GM21825 (cell line): Measurements from ENCODE around the gene AGBL1.

Experiments used
- ATAC-seq: cut with Tn5 transposase; IDR thresholded peaks from one replicate; pipeline ENCODE4 v1.9.1; 2021; ENCODE audit warnings: mild to moderate bottlenecking, moderate library complexity; ENCODE audit not compliant: unreplicated experiment

AGBL1 gene

DNA sequence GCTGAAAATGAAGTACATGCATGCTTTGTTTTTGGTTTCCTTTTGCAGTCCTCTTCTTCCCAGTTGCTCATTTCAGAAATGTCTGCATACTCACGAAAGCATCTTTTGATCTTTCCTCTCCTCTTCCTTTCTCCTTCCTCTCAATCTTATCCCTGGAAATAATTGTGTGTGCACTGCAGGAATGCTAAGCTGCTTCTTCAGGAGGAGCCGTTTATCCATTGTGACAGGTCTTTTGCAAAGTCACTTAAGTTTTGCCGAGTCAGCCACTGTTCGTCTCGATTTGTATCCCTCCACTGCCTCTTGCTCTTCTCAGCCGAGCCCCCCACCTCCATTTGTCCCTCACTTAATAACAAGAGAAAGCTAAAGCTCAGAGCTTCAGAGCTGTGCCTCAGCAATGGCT lies 597.6 kb downstream of the AGBL1 start:
- no peak for ATAC-seq

DNA sequence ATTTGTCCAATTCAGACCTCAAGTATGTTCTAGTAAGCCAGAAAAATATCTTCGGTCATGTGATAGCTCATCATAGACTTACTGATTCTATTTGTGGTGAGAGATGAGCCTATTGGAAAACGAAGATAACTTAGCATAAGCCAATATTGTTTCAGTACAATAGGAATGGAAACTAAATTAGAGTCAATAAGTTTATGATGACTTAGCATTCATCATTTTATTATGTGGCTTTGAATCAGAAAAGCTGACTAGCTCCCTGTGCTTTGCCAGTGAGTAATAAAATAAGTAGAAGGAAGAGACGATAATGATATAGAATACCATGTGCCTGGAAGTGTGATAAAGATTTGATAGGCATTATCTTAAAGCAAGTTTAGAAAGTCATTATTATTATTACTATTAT lies 605.6 kb downstream of the AGBL1 start:
- no peak for ATAC-seq

DNA sequence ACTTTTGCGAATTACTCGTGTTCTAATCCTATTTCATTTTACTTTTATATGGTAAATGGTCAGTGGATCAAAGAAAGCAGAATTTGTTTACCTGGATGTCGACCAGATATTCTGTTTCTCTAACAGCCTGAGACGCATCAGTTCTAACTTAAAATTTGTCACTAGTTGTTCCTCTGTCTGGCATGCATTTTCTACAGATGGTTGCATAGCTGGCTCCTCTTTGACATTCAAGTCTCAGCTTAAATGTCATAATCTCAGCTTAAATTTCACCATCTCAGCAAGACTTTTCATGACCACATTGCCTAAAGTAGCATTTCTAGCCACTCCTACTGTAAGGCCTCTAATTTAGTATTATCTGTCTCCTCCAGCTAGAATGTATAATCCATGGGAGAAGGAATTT lies 609.3 kb downstream of the AGBL1 start:
- no peak for ATAC-seq

DNA sequence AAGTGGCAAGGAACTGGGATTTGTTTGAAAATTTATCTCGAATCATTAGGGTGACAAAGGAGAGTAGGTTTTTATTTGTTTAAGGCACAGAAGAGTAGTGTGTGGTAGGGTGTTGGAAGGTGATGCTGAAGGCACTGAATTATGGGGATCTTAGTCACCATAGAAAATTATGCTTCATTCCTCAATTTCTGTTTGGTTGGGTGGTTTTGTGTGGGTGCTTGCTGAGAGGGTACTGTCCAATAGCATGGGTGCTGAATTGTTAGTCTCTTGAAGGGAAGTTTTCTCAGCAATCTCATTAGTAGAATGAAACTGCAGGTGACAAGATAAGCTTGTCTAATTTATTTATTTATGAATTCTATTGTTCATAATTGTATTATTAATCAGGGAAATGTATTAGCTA lies 610.9 kb downstream of the AGBL1 start:
- ATAC-seq = no peak

DNA sequence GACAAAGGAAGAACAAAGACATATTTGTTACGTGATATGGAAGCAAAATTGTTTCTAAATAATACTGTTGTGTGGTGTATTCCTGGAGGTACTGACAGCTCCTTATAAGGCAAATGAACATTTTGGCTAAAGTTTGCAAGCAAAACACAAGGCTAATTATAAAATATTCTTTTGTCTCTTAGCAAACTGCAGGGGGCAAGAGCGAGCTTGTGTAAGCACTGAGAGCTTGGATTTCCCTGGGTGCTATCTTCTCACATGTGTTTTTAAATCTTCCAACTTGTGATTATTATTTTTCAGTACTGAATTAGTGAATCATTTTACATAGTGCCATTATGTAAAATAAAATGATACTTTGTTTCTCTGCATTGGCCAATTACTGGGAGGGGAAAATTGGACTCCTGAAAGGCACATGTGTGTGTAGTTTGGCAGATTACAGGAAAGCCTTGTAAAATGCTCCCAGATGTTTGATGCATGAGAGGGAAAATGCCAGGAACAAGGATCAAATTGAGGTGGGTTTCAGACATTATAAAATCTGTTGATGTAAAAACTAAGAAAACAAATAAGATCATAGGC lies 611.5 kb downstream of the AGBL1 start:
- no peak for ATAC-seq

DNA sequence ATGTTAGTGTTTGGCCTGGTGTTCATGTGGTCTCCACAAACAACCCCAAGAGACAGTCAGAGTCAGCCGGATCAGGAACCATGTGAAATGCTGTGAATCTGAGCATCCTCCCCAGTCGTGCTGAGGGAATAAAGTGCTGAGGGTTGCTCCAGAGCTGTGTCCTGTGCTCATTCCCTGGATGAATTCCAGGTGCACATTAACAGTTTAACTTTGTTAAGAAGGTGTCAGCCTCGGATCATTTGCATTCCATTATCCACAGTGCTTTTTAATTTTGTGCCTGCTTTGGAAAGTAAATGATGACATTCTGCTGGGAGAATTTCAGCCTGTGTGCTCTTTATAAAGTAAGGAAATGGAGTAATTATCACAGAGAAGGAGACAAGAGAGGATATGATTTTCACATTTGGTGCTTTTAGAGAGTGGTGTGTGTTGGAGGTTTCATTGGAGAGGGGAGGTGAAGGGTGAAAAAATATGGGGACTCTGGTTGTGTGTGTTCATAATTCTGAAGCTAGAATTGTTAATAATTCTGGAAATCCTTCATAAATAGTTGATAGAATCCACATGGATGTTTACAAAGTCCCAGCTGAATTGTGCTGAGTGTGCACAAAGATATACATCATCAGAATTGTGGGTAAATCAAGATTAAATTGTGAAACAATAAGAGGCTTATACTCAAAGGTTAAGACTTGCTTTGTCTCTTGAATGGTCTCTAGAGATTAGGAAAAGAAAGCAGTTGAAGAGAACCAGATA lies 621.4 kb downstream of the AGBL1 start:
- ATAC-seq = no peak

DNA sequence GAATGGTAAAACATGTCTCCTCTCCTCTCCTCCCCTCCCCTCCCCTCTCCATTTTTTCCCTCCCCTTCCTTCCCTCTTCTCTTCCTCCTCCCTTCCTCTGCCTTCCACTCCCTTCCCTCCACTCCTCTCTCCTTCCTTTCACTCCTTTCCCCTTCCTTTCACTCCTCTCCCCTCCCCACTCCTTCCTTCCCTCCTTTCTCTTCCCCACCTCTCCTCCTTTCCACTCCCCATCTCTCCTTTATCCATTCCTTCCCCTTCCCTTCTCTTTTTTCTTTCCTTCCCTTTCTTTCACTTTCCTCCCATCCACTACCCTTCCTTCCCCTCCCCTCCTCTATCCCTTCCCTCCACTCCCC lies 621.9 kb downstream of the AGBL1 start:
- ATAC-seq = no peak

DNA sequence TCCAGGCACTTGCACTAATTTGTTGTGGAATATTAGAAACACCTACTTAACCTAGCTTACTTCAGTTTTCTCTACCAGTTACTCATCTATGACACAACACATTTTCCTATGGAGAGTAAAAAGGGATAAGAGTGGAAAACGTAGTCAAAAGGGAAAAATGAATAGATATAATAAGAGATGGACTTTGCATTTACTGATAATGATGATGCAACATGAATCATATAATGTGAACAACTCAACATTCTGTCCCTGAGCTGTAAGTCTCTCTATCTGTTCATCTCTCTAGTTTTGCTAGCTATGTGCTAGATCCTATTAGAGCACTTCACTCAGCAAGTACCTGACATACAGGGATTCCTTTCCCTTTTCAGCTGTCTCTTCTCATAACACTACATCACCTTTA lies 627.1 kb downstream of the AGBL1 start:
- no peak for ATAC-seq

DNA sequence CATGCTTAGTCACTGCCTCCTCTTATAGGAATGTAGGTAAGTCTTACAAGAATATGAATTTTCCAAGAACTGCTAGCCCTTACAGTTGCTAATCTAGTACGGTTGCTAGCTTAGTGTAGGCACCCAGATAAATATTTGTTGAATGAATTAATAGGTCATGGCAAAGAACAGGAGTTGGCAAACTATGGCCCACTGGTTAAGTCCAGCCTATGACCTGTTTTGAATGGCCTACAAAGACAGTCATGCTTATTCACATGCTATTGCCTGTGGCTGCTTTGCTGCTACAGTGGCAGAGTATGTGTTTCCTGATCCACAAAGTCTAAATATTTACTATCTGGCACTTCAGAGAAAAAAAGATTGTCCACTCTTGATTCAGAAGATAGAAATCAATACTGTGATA lies 631.8 kb downstream of the AGBL1 start:
- no peak for ATAC-seq

DNA sequence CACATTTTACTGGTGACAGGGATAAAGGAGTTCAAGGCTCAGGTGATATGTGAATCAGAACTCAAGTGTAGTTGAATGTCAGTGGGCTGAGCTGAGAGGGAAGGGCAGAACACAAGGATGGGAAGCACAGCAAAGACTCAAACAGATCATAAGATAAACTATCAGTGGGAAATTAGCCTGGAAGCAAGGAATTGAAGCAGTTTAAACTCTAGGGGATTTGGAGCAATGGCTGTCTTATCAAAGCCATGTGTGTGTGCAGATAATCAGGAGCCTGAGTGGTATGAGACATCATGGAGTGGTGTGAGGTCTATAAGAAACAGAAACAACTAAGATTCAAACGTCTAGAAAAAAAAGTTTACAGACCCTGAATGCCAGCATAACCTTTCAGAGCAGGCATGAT lies 634.6 kb downstream of the AGBL1 start:
- ATAC-seq = no peak

DNA sequence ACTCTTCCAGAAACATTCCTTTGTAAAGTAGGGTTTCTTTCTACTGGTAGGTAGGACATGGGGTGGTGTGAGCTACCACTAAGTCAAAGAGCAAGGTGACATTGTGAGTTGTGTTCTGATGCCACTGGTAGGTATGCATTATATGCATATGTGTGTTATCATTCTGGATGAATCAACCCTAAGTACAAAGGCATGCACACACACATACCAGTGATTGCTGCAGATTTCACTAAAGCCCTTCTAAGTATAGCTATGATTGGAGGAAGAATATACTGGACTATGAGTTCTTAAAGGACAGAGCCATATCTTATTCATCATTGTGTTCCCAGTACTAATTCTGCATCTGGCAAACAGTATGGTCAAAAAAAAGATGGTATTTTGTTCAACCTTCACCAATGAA lies 646.0 kb downstream of the AGBL1 start:
- ATAC-seq = no peak

DNA sequence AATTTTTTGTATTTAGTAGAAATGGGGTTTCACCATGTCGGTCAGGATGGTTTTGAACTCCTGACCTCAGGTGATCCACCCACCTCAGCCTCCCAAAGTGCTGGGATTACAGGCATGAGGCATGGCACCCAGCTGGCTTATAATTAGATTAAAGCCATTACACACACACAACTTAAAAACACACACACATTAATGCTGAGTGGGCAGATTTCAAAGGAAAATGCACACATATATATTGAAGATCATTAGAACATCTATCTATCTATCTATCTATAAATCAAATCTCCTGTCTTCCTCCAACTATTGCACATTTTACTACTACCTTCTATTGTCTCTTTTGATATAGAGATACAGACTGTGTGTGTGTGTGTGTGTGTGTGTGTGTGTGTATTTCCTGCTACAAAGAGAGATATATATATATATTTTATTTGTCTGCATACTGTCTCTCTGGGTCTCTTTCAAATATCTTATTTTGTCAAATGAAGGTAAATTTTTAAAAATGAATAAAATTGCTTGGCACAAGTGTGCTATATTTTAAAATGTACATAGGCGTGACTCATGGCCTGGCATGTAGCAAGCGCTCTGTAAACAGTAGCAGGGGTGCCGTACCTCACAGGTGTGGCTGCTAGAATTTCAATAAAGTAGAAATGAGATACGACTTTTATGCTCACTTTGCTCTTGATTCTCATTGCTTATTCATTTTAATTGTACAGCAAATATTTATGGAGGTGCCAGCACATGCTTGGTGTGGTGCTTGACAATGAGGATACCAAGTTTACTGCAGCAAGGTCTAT lies 655.8 kb downstream of the AGBL1 start:
- ATAC-seq = no peak

DNA sequence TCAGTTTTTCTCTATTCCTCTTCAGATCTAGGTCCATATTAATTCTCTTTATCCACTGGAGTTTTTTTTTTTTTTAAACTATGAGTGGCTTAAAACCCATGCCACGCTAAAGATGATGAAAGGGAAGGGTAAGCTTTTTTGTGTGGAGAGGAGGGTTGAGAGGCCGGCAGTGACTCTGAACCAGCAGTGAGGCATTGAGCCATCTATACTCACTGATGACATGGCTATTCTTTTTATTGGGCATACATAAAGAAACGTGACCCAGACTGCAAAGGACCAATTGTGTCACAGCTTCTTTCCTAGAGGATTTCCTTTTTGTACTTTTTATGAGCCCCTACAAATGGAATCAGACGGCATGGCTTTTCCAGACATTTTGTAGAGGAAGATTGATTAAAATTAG lies 662.2 kb downstream of the AGBL1 start:
- no peak for ATAC-seq

DNA sequence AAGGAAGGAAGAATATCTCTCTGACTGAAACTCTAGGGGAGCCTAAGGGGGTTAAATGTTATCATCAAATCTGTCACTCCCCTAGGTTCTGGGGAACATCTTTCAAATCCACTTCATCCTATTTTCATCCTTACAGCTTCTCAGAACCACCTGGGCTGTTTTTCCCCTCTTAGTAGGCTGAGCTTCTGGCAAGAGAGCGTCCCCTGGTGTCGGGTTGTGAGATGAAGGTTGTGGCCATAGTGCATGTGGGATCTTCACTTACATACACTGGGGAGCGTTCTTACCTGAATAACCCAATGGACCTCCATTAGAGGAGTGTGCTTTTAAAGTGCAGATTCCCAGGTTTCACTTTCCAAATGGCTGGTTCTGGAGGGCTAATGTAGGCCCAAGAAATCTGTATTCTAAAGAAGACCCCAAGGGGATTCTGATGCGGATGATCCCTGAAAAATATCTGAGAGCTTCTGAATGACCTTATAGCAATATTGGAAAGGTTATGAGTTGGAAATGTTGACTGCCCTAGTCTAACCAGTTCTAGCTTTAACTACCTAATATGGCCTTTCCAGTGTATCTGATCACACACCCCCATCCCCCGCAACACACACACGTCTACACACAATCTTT lies 663.7 kb downstream of the AGBL1 start:
- no peak for ATAC-seq

DNA sequence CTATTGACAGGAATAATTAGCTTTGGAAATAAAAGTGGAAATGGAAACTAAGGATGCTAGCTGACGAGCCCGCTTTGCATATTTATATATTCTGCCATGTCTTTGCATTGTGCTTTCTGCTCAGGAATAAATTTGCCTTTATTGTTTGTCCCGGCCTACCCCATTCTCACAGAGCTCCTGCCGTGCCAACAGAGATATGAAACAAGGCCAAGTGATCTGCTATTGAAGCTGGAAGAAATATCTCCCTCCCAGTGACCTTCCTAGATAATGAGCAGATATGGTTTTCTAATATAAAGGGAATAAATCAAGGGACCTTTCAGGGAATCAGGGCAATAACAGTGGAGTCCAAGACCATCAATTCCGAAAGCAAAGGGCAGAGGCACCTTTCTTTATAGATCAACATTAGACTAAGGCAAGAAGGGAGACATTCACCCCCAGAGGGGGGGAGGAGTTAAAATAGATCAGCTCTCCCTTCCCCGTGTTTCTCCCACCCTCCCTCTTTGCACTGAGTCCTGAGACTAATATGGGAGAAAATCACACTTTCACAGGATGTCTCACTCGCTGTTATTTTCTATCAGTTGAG lies 664.6 kb downstream of the AGBL1 start:
- no peak for ATAC-seq

DNA sequence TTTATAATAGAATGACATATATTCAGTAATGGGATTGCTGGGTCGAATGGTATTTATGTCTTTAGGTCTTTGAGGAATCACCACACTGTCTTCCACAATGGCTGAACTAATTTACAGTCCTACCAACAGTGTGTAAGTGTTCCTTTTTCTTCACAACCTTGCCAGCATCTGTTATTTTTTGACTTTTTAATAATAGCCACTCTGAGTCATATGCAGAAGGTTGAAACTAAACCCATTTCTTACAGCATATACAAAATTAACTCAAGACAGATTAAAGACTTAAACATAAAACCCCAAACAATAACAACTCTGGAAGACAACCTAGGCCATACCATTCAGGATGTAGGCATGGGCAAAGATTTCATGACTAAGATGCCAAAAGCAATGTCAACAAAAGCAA lies 671.4 kb downstream of the AGBL1 start:
- ATAC-seq = no peak

DNA sequence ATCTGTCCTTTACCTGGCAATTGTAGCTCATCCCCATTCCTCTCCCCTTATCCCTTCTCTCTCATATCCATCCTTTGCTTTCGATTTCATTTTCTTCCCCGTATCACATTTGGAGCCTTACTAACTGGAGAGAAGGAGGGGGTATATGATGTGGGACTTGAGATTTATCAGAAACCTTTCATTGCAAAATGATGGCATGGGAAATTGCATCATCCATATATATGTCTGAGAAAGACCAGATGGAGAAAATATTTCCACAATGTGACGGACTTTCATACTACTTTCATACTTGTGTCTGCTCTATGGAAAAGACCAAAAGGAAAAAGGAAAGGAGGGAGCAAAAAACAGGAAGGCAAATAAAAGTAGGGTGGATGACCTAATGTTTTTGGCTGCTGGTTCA lies 675.2 kb downstream of the AGBL1 start:
- no peak for ATAC-seq

DNA sequence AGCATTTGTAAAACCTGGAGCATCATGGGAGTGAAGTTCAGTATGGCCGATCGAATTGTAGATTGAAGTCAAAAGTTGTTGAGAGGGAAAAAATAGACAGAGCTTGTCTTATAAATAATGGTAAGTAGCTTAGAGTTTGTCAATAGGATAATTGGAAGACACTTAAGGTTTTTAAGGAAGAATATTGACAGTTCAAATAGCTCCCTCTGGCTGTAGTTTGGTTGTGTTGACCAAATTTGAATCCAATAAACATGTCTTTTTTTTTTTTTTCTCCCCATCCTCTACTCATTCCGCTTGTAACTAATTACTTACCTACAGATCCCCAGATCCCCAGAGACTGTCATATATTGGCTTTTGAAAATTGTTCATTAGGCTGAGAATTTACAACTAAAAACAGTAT lies 677.0 kb downstream of the AGBL1 start:
- no peak for ATAC-seq

DNA sequence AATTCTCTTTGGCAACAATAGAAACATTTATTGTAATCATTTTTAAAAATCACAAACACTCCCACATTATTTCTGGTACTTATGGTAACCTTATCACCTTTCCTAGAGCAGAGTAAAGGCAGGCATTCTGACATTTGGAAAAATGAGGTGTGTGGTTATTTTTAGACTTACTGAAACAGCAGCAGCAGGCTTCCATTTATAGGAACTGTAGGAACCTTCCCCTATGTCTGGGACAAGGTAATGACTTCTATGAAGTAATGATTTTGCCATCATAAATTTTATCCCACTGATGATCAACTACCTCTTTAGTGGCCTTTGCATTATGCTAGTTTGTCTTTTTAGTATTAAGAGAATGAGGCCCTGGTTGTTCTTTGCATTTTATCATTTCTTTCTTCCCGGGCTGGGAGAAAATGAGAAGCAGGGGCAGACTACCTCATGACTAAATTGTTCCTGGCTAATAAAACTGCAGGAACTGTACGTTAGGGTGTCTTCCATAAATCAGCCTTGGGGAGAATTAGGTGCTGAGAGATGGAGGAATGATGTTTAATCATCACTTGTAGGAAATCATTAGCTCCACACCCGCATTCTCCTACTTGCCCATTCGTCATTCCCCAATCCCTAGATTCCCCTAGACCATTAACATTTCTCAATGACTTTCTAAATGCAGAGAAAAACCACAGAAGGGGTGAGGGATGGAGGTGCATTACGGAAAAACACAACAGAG lies 680.3 kb downstream of the AGBL1 start:
- no peak for ATAC-seq

DNA sequence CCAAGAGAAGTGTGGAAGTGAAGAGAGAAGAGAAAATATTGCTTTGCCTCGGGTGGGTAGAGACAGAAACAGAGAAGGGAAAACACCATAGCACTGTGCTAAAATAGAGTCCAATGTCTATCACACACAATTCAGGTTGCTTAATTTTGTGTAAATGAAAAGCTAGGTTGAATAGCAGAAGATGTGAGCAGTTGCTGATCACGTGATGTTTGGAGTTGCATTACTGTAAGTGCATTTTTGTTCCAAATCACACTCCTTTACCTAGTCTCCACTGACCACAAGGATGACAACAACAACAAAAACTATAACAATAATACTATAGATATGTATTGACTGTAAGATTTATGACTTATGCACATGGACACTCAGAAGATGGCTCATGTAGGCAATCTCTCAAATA lies 683.2 kb downstream of the AGBL1 start:
- no peak for ATAC-seq

DNA sequence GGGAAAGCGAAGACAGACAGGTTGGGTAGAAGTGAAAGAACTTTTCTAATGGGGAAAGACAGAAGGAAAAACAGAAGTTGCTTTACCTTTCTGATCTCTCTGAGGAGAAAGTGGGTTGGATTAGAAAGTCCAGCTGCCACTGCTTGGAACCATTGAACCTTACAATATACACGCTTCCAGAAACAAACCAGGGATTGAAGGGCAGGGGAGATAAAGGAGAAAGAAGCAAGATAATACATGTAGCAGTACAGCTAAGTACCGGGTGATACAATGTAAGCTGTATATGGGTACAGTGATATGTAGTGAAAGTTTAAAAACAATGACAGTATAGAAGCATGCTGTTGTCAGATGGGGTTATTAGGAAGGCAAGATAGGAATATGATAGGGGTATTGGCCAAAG lies 684.4 kb downstream of the AGBL1 start:
- no peak for ATAC-seq
